22Rv1 (cell line): ENCODE measurements around the gene CDK18.

Source experiments
- ZFX ChIP-seq: fragments of 450-650 bp; IDR thresholded peaks from 2 replicates; pipeline ENCODE4 v1.6.1; 2017; ENCODE audit warnings: antibody characterized with exemption, borderline replicate concordance
- TF ChIP-seq, protein P1 (sequence below): fragments of 450-650 bp; IDR thresholded peaks from 2 replicates; pipeline ENCODE4 v1.5.1; 2017; ENCODE audit warnings: mild to moderate bottlenecking

DNA sequence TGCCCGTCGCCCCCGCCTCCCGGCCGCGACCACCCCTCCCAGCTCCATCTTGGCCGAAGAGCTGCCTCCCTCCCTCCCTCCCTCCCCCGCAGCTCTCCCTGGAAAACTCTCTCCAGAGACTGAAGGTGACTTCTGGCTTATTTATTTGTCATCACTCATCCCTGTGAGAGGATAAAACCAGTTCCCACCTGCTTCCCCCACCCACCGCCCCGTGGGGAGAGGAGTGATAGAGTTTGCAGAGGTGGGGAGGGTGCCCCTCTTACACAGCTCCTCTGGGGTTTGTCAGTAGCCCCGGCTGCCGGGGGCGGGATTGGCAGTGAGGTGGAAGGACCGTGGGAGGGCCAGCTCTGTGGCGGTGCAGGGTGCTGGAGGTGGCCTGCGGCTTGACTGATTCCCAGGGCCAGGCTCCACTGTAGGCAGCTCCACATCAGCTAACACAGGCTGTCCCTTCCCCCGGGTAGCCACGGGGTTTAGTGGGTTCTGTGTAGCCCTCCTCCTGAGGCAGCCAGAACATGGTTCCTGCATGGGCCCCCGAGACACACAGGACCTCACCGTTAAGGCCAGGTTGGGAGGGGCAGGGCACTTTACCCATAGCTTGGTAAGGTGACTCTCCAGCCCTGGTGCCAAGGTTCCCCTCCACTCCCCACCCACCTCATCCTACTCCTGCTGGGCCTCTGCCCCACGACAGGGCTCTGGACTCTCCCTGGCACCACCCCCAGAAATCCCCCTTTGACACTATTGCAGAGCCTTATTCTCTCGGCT is 65.1 kb downstream of the CDK18 start:
- no peak for TF ChIP-seq ZFX
- TF ChIP-seq, protein P1, sequence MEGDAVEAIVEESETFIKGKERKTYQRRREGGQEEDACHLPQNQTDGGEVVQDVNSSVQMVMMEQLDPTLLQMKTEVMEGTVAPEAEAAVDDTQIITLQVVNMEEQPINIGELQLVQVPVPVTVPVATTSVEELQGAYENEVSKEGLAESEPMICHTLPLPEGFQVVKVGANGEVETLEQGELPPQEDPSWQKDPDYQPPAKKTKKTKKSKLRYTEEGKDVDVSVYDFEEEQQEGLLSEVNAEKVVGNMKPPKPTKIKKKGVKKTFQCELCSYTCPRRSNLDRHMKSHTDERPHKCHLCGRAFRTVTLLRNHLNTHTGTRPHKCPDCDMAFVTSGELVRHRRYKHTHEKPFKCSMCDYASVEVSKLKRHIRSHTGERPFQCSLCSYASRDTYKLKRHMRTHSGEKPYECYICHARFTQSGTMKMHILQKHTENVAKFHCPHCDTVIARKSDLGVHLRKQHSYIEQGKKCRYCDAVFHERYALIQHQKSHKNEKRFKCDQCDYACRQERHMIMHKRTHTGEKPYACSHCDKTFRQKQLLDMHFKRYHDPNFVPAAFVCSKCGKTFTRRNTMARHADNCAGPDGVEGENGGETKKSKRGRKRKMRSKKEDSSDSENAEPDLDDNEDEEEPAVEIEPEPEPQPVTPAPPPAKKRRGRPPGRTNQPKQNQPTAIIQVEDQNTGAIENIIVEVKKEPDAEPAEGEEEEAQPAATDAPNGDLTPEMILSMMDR: peak; percentile 21; the same call in 1 of the 2 replicates
